HUES64 (cell line): ENCODE data around the gene TBC1D22B.
"Not testable (repeated sequence)": the region's sequence is repeated elsewhere in the genome, so short reads cannot be mapped to it uniquely, and the experiment has no call there.

Experiments used
- H3K27ac ChIP-seq: 2 replicates; pipeline ENCODE4 v1.7.0; 2013; ENCODE audit warnings: low read depth, low read length, inconsistent platforms
- H3K27me3 ChIP-seq: 2 replicates; pipeline ENCODE4 v1.6.1; 2013; ENCODE audit warnings: mild to moderate bottlenecking, low read length; ENCODE audit not compliant: insufficient read depth
- H3K36me3 ChIP-seq: 2 replicates; pipeline ENCODE4 v1.6.1; 2013; ENCODE audit warnings: mild to moderate bottlenecking, low read length; ENCODE audit not compliant: insufficient read depth
- H3K4me1 ChIP-seq: 2 replicates; pipeline ENCODE4 v1.6.1; 2013; ENCODE audit warnings: mild to moderate bottlenecking, low read length, moderate library complexity; ENCODE audit not compliant: insufficient read depth
- H3K4me3 ChIP-seq: 2 replicates; pipeline ENCODE4 v1.5.1; 2013; ENCODE audit warnings: mild to moderate bottlenecking, low read length, moderate library complexity
- H3K9ac ChIP-seq: 2 replicates; pipeline ENCODE4 v1.6.1; 2013; ENCODE audit warnings: mild to moderate bottlenecking, low read depth, low read length
- H3K9me3 ChIP-seq: 2 replicates; pipeline ENCODE4 v1.6.1; 2013; ENCODE audit warnings: low read depth, low read length; ENCODE audit not compliant: insufficient read depth
- WGBS: fragments of 150-250, 120-280 bp; methylation state at CpG from one replicate; pipeline ENCODE4 v1.1.7; 2013; ENCODE audit warnings: missing lambda C conversion rate; 5-methylcytosine and 5-hydroxymethylcytosine counted together

Gene TBC1D22B

DNA sequence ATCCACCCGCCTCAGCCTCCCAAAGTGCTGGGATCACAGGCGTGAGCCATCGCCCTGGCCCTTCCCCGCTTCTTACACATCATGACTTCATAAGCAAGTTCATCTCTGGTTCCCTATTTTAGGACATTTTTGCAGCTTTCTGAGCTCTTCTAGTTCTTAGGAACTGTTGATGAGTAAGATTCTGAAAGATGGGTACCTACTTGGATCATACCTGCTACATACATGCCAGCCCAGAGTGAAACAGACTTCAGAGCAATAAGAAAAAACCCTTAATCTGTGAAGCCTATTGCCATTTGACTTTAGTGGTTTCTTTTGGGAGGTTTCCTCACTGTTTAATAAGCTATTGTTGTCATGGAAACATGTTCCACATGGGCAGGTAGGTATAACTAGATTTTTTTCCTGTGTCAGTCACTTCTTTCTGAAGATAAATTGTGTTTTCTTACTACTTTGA, 28.3 kb downstream of the TBC1D22B start:
- H3K27me3 ChIP-seq, result no peaks in the 10 kb centered on the region
- H3K4me3 ChIP-seq, result no peak overlapping the region
- H3K9ac ChIP-seq, result no peak overlapping the region
- H3K27ac ChIP-seq, result no peak overlapping the region
- no peaks in the 10 kb centered on the region for H3K4me1 ChIP-seq
- 95% methylated on average over 4 of the region's 4 CpGs for WGBS
- H3K36me3 ChIP-seq, result peaks cover 82% of the 10 kb centered on the region
- H3K9me3 ChIP-seq, result no peaks in the 10 kb centered on the region

DNA sequence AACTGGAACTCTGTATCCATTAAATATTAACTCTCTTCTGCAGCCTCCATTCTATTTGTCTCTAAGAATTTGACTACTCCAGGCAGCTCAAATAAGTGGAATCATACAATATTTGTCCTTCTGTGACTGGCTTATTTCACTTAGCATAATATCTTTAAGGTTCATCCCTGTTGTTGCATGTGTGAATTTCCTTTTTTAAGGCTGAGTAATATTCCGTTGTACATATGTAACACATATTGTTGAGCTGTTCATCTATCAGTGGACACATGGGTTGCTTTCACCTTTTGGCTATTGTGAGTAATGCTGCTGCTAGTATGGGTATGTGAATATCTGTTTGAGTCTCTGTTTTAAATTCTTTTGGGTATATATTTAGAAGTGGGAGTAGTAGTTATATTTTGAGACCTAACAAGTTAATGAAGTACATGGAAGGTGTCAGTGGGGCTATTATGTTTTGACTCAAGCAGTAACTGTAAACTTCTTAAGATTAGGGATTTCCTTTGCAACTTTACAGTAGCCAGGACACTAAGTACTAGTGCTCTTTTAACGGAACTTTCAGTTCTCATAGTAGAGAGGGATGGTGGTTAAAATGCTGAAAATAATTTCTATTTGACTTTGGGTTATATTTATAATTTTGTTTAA, 30.1 kb downstream of the TBC1D22B start:
- no peak overlapping the region for H3K27ac ChIP-seq
- peaks cover 86% of the 10 kb centered on the region for H3K36me3 ChIP-seq
- no peaks in the 10 kb centered on the region for H3K27me3 ChIP-seq
- H3K9me3 ChIP-seq, result no peaks in the 10 kb centered on the region
- no peak overlapping the region for H3K9ac ChIP-seq
- no peak overlapping the region for H3K4me3 ChIP-seq
- 100% methylated on average over 2 of the region's 2 CpGs for WGBS
- H3K4me1 ChIP-seq, result no peaks in the 10 kb centered on the region

DNA sequence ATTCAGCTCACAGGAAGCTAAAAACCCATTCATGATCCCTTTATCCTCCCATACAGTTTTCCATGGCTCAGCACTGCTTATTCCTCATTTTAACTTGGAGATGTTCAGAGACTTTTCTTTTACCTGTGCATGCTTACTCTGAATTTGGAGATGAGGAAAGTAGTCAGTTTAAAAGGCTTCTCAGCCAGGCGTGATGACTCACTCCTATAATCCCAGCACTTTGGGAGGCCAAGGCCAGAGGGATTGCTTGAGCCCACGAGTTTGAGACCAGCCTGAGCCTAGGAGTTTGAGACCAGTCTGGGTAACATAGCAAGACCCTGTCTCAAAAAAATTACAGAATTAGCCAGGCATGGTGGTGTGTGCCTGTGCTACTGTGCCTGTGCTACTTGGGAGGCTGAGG, 30.7 kb downstream of the TBC1D22B start:
- WGBS, result 93% methylated on average over 2 of the region's 2 CpGs
- Histone ChIP-seq H3K9me3 (no peaks in the 10 kb centered on the region), H3K4me3 (no peak overlapping the region), H3K27me3 (no peaks in the 10 kb centered on the region), H3K36me3 (peaks cover 83% of the 10 kb centered on the region), H3K9ac (no peak overlapping the region), H3K27ac (no peak overlapping the region), H3K4me1 (no peaks in the 10 kb centered on the region)

DNA sequence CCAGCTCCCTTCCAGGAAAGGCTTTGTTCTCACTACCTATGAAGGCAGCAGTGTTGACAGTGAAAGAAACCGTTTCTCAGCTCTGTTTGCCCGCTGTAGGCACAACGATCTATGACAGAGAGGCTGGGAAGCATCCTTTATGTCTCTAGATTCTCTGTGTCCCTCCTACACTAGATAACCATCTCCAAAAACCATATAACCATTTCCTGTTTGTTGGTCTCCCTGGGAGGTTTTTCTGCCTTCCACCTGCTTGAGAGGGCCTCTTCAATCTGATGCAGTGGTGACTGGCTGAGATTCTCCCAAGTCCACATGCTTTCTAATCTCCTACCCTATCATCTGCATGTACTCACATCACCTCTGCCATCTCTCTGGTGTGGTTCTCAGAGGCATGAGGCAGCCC, 32.4 kb downstream of the TBC1D22B start:
- Histone ChIP-seq H3K9ac (no peak overlapping the region), H3K9me3 (no peaks in the 10 kb centered on the region), H3K27ac (no peak overlapping the region), H3K36me3 (peaks cover 83% of the 10 kb centered on the region), H3K4me3 (no peak overlapping the region), H3K4me1 (no peaks in the 10 kb centered on the region), H3K27me3 (no peaks in the 10 kb centered on the region)
- 93% methylated on average over 3 of the region's 3 CpGs for WGBS

DNA sequence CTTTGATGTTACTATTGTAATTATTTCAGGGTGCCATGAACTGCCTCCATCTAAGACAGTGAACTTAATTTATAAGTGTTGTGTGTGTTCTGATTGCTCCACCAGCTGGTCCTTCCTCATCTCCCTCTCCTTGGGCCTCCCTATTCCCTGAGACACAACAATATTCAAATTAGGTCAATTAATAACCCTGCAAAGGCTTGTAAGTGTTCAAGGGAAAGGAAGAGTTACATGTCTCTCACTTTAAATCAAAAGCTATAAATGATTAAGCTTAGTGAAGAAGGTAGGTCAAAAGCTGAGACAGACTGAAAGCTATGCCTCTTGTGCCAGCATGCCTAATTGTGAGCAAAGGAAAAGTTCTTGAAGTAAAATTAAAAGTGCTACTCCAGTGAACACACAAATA, 35.9 kb downstream of the TBC1D22B start:
- H3K9ac ChIP-seq, result no peak overlapping the region
- no peaks in the 10 kb centered on the region for H3K4me1 ChIP-seq
- no peak overlapping the region for H3K4me3 ChIP-seq
- H3K27me3 ChIP-seq, result no peaks in the 10 kb centered on the region
- H3K36me3 ChIP-seq, result peaks cover 78% of the 10 kb centered on the region
- no peaks in the 10 kb centered on the region for H3K9me3 ChIP-seq
- H3K27ac ChIP-seq, result no peak overlapping the region

DNA sequence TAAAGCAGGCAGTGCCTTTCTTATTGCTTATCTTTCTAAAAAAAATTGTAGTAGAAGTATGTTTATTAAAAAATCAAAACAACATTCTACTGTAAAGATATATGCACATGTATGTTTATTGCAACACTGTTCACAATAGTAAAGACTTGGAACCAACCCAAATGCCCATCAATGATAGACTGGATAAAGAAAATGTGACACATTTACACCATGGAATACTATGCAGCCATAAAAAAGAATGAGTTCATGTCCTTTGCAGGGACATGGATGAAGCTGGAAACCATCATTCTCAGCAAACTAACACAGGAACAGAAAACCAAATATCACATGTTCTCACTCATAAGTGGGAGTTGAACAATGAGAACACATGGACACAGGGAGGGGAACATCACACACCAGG, 40.1 kb downstream of the TBC1D22B start:
- peaks cover 52% of the 10 kb centered on the region for H3K36me3 ChIP-seq
- H3K27me3 ChIP-seq, H3K4me1 ChIP-seq: not testable (repeated sequence)

DNA sequence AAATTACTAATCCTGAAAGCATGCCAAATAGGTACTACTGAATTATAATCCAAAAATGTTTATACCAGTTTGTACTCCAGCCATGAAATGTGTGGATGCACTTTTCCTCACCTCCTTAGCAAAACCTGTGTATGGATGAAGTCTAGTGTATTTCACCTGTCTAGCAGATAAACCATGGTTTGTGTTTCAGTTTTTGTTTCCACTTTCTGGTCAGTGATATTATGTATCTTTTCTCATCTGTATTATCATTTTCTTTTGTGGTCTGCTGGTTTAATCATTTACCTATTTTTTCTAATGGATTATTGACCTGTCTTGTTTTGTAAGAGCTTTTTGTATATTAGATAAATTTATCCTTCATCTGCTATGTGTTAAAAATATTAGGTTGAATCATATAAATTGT, 41.4 kb downstream of the TBC1D22B start:
- no peaks in the 10 kb centered on the region for H3K4me1 ChIP-seq
- no peak overlapping the region for H3K4me3 ChIP-seq
- H3K27me3 ChIP-seq, result no peaks in the 10 kb centered on the region
- H3K9ac ChIP-seq, result no peak overlapping the region
- no peaks in the 10 kb centered on the region for H3K9me3 ChIP-seq
- peaks cover 49% of the 10 kb centered on the region for H3K36me3 ChIP-seq
- no peak overlapping the region for H3K27ac ChIP-seq

More for the DNA sequence above, 40.1 kb downstream of the TBC1D22B start:
- not testable (repeated sequence) for H3K9me3 ChIP-seq, H3K27ac ChIP-seq, H3K9ac ChIP-seq, H3K4me3 ChIP-seq

DNA sequence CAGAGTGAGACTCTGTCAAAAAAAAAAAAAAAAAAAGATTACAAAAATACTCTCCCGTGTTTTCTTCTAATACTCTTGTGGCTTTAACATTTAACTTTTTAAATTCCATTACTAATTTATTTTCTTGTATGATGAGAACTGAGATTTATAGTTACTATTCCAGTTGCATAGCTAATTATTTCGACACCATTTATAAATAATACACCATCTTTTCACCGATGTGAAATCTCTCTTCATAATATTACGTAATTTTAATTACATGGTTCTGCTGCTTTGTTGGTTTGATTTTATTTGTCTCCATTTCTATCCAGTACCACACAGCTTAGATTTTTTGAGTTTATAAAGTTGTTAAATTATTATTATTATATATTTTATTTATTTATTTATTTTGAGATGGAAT, 42.4 kb downstream of the TBC1D22B start:
- no peak overlapping the region for H3K9ac ChIP-seq
- no peaks in the 10 kb centered on the region for H3K27me3 ChIP-seq
- no CpG with 5 or more reads among the region's 4 CpGs for WGBS
- no peak overlapping the region for H3K27ac ChIP-seq
- H3K4me1 ChIP-seq, result no peaks in the 10 kb centered on the region
- peaks cover 47% of the 10 kb centered on the region for H3K36me3 ChIP-seq
- H3K9me3 ChIP-seq, result no peaks in the 10 kb centered on the region
- no peak overlapping the region for H3K4me3 ChIP-seq

DNA sequence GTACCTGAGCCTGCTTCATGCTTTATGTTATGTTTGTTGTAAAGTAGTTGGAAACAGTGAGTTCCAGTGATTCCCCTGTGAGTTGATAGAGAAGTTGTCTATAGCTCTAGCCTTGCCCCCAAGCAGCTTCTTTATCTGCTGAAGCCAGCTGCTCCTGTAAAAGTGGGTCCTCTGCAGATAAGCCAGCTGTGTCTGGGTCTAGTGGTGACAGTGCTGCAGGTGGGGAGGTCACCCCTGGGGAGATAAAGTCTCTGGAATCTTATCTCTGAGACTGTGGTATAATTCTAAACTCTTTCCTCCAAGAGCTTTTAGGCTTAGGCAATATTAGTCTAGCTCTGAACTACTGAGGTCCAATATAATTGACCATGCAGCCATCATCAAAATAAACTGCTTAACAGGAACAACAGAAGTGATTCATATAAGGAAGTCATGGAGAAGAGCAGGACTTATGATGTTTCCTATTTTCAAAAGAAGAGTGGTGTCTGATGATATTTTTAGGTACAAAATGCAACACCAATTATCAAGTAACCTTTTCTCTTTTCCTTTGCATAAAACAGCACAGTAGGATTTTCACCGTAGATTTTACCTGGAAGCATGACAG, 44.6 kb downstream of the TBC1D22B start:
- Histone ChIP-seq H3K36me3 (peaks cover 37% of the 10 kb centered on the region), H3K9me3 (no peaks in the 10 kb centered on the region), H3K27me3 (no peaks in the 10 kb centered on the region), H3K27ac (no peak overlapping the region), H3K4me1 (no peaks in the 10 kb centered on the region), H3K4me3 (no peak overlapping the region), H3K9ac (no peak overlapping the region)
- WGBS, result 98% methylated on average over 1 of the region's 1 CpG

DNA sequence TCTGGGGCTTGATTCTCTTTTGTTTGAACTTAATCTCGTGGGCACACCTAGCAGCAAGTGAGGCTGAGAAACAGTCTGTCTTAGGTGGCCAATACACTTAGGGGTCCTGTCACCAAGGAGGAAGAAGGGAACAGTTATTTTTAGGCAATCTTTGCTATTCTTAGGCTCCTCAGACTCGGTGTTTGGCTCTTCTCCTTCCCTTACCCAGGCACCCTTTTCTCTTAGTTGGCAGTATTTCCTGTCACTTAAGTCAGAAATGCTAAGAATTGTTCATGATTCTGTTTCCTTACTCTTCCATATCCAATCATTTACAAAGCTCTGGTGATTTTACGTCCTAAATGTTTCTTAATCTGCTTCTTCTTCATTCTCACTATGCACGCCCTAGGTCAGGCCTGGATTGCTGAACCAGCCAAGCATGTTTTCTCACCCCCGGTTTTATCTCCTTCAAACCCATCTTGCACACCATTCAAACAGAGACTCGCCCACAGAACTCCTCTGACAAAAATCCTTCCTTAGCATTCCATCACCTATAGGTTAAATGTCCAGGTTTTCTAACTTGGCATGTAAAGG, 45.6 kb downstream of the TBC1D22B start:
- no peak overlapping the region for H3K27ac ChIP-seq
- peaks cover 31% of the 10 kb centered on the region for H3K36me3 ChIP-seq
- H3K9me3 ChIP-seq, result no peaks in the 10 kb centered on the region
- WGBS, result 89% methylated on average over 6 of the region's 6 CpGs
- no peak overlapping the region for H3K9ac ChIP-seq
- no peaks in the 10 kb centered on the region for H3K27me3 ChIP-seq
- no peaks in the 10 kb centered on the region for H3K4me1 ChIP-seq
- no peak overlapping the region for H3K4me3 ChIP-seq

DNA sequence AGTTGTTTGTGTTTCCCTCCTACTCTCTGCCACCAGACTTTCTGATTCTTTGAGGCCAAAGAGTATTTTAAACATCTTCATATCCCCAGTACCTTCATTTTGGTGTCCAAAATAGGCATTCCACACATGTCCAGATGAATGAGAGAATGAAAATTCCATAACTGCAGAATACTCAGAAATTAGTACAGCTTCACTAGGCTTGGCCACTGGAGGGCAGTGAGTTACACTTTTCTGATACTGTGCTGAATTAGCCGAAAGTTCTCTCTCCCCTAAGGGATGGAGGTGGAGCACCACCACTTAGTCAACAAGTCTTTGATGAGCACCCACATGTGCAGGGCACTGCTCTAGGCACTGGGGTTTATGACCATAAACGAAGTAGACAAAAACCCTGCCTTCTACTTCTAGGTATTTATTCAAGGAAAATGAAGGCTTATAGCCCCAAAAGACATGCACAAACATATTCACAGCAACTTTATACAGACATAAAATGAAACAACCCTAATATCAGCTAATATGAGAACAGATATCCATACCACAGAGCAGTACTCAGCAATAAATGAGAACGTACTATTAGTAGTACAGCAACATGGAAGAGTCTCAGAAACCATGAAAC, 46.4 kb downstream of the TBC1D22B start:
- Histone ChIP-seq H3K27me3 (no peaks in the 10 kb centered on the region), H3K4me1 (no peaks in the 10 kb centered on the region), H3K9ac (no peak overlapping the region), H3K4me3 (no peak overlapping the region), H3K36me3 (peaks cover 29% of the 10 kb centered on the region), H3K27ac (no peak overlapping the region), H3K9me3 (no peaks in the 10 kb centered on the region)
- WGBS, result 68% methylated on average over 2 of the region's 3 CpGs
